IgD-negative memory B cell (primary cell): ENCODE data around the gene GDF2. TPM values are rescaled to one million over a fixed set of nuclear protein-coding genes. Genes with fewer than 3 reads are reported as not detected.

Source experiments
- H3K27ac Mint-ChIP-seq, 3 donors: one replicate each; pipeline ENCODE4 v1.8.0; 2020 to 2022; ENCODE audit warnings: mild to moderate bottlenecking in 3 of 3, mixed read lengths in 3 of 3, moderate library complexity in 1 of 3
- H3K27me3 Mint-ChIP-seq: one replicate; pipeline ENCODE4 v1.8.0; 2021; ENCODE audit warnings: mixed read lengths
- H3K36me3 Mint-ChIP-seq: one replicate; pipeline ENCODE4 v1.8.0; 2020; ENCODE audit warnings: mild to moderate bottlenecking, mixed read lengths
- H3K4me1 Mint-ChIP-seq, 3 donors: one replicate each; pipeline ENCODE4 v1.8.0; 2020 to 2022; ENCODE audit warnings: mixed read lengths in 3 of 3, mild to moderate bottlenecking in 1 of 3
- H3K4me3 Mint-ChIP-seq, 4 donors: one replicate each; pipeline ENCODE4 v1.8.0; 2020 to 2022; ENCODE audit warnings: mild to moderate bottlenecking in 4 of 4, mixed read lengths in 4 of 4, moderate library complexity in 3 of 4
- H3K9me3 Mint-ChIP-seq, 3 donors: one replicate each; pipeline ENCODE4 v1.8.0; 2020 to 2021; ENCODE audit warnings: mixed read lengths in 3 of 3, mild to moderate bottlenecking in 1 of 3
- polyA plus RNA-seq: library from polyadenylated mRNA; unstranded; fragments of 300-500 nt; fragmentation: Illumina TruSeq; gene quantifications from one replicate; pipeline ENCODE4 v1.2.3, GENCODE V29; 2021

Gene GDF2
- polyA plus RNA-seq, 1 donor from 2014 or later: not detected

DNA sequence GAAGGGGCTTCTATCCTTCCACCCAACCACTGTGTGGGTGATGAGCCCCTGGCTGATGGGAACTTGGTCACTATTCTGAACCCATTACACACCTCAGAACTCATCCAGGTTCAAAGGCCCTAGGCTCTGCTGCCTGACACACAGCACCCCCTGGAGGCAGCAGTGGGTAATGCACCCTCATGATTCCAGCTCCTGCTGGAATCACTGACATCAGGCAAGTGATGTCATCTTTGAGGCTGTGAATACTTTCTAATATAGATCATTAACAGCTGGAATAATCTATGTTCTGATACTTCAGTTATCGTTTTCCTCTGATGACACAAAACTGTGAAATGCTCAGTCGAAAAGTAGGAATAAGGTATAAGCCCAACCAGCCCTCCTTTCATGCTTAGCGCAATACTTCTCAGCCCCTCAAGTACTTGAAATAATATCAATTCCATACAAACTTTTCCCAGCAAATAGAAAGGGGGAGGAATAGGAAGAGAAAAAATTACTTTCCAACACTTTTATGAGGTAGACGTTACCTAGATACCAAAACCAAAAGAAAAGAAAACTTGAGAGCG, 18.4 kb downstream of the GDF2 start:
- Mint-ChIP-seq H3K4me1 (peaks cover 0 to 5% (median 4%) of the 10 kb centered on the region in 3 donors), H3K9me3 (no peaks in the 10 kb centered on the region), H3K36me3 (no peaks in the 10 kb centered on the region), H3K27me3 (peaks cover 18% of the 10 kb centered on the region), H3K27ac (no peak overlapping the region), H3K4me3 (peak overlapping the region in 1 of 4 donors; percentile 84)

DNA sequence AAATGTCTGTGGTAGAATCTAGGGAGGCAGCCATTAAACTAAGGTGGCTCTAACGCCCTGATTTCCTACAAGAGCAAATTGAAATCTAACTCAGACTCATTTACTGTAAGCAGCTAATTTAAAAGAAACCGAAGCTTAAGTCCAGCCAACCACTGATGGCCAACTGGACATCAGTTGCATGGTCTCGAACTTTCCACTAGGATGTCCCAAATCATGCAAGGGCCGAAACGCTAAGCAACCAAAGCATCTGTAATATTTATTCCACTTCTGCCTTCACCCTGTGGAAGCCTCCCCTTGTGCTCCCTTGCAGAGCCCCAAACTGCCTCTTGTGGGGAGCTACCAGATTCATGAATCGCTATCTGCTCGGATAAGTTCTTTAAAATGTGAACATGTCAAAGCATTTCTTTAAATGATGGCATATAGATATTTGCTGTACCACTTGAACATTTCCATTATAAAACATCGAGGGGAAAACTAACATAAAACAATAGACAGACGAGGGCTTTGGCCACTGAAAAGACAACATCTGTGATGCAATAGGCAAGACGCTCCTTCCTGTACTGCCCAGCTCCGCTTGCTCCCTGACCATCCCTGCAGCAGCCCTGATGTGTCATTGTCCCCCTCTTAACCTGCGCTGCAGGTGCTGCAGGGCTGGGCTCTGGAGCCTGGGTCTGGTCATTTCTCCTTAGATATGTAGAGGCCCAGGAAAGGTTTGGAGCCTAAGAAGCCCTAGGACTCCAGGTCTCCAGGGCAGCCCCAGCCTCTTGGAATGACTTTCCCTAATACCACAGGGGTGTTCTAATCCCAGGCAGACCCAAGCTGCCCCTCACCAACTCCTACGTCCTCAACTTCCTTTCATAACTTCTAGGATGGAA, 23.0 kb downstream of the GDF2 start:
- Mint-ChIP-seq H3K27me3 (peaks cover 8% of the 10 kb centered on the region), H3K27ac (no peak overlapping the region), H3K4me1 (peaks cover 0 to 4% (median 3%) of the 10 kb centered on the region in 3 donors), H3K36me3 (no peaks in the 10 kb centered on the region), H3K4me3 (no peak overlapping the region), H3K9me3 (no peaks in the 10 kb centered on the region)

DNA sequence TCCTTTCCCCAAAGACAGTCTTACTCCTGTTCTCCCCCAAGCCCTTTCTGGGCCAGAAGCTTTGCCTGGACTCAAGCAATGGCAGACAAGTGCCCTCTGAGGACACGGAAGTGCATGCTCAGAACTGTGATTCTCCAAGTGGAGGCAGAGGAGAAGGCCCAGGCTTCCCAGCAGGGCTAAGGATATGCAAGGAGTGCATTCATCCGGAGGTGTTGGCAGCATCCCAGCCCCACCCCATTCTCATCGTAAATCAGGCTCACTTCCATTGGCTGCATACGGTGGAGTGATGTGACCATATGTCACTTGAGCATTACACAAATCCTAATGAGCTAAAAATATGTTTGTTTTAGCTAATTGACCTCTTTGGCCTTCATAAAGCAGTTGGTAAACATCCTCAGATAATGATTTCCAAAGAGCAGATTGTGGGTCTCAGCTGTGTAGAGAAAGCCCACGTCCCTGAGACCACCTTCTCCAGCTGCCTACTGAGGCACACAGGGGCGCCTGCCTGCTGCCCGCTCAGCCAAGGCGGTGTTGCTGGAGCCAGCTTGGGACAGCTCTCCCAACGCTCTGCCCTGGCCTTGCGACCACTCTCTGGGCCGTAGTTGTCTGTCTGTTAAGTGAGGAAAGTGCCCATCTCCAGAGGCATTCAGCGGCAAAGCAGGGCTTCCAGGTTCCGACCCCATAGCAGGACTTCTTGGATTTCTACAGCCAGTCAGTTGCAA, 24.5 kb downstream of the GDF2 start:
- Mint-ChIP-seq H3K36me3 (no peaks in the 10 kb centered on the region), H3K27ac (no peak overlapping the region), H3K9me3 (no peaks in the 10 kb centered on the region), H3K4me3 (no peak overlapping the region), H3K27me3 (no peaks in the 10 kb centered on the region), H3K4me1 (no peaks in the 10 kb centered on the region)

DNA sequence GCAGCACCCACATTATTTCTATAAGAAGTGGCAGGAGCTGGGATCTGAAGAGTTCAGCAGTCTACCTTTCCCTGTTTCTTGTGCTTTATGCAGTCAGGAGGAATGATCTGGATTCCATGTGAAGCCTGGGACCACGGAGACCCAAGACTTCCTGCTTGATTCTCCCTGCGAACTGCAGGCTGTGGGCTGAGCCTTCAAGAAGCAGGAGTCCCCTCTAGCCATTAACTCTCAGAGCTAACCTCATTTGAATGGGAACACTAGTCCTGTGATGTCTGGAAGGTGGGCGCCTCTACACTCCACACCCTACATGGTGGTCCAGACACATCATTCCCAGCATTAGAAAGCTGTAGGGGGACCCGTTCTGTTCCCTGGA, 25.0 kb downstream of the GDF2 start:
- Mint-ChIP-seq H3K9me3 (no peaks in the 10 kb centered on the region), H3K4me1 (no peaks in the 10 kb centered on the region), H3K4me3 (no peak overlapping the region), H3K27ac (no peak overlapping the region), H3K27me3 (no peaks in the 10 kb centered on the region), H3K36me3 (no peaks in the 10 kb centered on the region)

DNA sequence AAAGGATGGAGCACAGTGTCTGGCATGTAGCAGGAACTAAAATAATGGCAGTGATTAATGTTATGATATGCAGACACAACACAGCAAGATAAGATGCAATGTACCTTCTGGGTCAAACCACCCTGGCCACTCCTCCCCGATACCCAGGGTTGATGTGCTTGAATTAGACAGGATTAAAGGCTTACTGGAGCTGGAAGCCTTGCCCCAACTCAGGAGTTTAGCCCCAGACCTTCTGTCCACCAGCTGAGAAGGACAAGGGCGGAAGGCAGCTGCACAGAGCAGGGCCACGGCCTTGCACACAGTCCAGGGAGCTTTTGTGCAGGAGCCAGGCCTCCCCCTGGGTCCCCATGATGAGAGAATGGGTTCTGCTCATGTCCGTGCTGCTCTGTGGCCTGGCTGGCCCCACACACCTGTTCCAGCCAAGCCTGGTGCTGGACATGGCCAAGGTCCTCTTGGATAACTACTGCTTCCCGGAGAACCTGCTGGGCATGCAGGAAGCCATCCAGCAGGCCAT, 25.9 kb downstream of the GDF2 start, which contains the start of gene RBP3:
Gene RBP3 (plus strand): TSS at position 226 of the 514 bp plus-strand sequence. CDS start 122 bp downstream, at position 348.
- Mint-ChIP-seq H3K9me3 (no peaks in the 10 kb centered on the region), H3K4me1 (no peaks in the 10 kb centered on the region), H3K27me3 (no peaks in the 10 kb centered on the region), H3K36me3 (no peaks in the 10 kb centered on the region), H3K27ac (no peak within 1 kb of the TSS), H3K4me3 (no peak within 1 kb of the TSS)

GRCh38 chr10:47348661-47349470, 26.6 kb downstream of the GDF2 start:
- Mint-ChIP-seq H3K4me3 (no peak overlapping the region), H3K36me3 (no peaks in the 10 kb centered on the region), H3K9me3 (no peaks in the 10 kb centered on the region), H3K4me1 (no peaks in the 10 kb centered on the region), H3K27ac (no peak overlapping the region), H3K27me3 (no peaks in the 10 kb centered on the region)

GRCh38 chr10:47349516-47349915, 27.3 kb downstream of the GDF2 start:
- Mint-ChIP-seq H3K4me3 (no peak overlapping the region), H3K9me3 (no peaks in the 10 kb centered on the region), H3K4me1 (no peaks in the 10 kb centered on the region)

DNA sequence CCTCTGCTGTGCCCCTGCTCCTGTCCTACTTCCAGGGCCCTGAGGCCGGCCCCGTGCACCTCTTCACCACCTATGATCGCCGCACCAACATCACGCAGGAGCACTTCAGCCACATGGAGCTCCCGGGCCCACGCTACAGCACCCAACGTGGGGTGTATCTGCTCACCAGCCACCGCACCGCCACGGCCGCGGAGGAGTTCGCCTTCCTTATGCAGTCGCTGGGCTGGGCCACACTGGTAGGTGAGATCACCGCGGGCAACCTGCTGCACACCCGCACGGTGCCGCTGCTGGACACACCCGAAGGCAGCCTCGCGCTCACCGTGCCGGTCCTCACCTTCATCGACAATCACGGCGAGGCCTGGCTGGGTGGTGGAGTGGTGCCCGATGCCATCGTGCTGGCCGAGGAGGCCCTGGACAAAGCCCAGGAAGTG, 27.7 kb downstream of the GDF2 start:
- H3K36me3 Mint-ChIP-seq: no peaks in the 10 kb centered on the region
- no peak overlapping the region for H3K4me3 Mint-ChIP-seq
- no peaks in the 10 kb centered on the region for H3K4me1 Mint-ChIP-seq
- no peak overlapping the region for H3K27ac Mint-ChIP-seq
- H3K27me3 Mint-ChIP-seq: no peaks in the 10 kb centered on the region
- H3K9me3 Mint-ChIP-seq: no peaks in the 10 kb centered on the region

More at GRCh38 chr10:47349516-47349915, 27.3 kb downstream of the GDF2 start:
- Mint-ChIP-seq H3K36me3 (no peaks in the 10 kb centered on the region), H3K27me3 (no peaks in the 10 kb centered on the region), H3K27ac (no peak overlapping the region)

DNA sequence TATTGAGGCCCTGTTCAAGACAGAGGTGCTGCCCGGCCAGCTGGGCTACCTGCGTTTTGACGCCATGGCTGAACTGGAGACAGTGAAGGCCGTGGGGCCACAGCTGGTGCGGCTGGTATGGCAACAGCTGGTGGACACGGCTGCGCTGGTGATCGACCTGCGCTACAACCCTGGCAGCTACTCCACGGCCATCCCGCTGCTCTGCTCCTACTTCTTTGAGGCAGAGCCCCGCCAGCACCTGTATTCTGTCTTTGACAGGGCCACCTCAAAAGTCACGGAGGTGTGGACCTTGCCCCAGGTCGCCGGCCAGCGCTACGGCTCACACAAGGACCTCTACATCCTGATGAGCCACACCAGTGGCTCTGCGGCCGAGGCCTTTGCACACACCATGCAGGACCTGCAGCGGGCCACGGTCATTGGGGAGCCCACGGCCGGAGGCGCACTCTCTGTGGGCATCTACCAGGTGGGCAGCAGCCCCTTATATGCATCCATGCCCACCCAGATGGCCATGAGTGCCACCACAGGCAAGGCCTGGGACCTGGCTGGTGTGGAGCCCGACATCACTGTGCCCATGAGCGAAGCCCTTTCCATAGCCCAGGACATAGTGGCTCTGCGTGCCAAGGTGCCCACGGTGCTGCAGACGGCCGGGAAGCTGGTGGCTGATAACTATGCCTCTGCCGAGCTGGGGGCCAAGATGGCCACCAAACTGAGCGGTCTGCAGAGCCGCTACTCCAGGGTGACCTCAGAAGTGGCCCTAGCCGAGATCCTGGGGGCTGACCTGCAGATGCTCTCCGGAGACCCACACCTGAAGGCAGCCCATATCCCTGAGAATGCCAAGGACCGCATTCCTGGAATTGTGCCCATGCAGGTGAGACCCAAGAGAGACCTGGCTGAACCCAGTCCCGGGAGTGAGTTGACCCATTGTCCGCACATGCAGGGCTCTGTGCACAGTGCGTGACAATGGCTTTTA, 28.7 kb downstream of the GDF2 start:
- Mint-ChIP-seq H3K27ac (no peak overlapping the region), H3K9me3 (no peaks in the 10 kb centered on the region), H3K27me3 (no peaks in the 10 kb centered on the region), H3K36me3 (no peaks in the 10 kb centered on the region), H3K4me1 (no peaks in the 10 kb centered on the region), H3K4me3 (no peak overlapping the region)

DNA sequence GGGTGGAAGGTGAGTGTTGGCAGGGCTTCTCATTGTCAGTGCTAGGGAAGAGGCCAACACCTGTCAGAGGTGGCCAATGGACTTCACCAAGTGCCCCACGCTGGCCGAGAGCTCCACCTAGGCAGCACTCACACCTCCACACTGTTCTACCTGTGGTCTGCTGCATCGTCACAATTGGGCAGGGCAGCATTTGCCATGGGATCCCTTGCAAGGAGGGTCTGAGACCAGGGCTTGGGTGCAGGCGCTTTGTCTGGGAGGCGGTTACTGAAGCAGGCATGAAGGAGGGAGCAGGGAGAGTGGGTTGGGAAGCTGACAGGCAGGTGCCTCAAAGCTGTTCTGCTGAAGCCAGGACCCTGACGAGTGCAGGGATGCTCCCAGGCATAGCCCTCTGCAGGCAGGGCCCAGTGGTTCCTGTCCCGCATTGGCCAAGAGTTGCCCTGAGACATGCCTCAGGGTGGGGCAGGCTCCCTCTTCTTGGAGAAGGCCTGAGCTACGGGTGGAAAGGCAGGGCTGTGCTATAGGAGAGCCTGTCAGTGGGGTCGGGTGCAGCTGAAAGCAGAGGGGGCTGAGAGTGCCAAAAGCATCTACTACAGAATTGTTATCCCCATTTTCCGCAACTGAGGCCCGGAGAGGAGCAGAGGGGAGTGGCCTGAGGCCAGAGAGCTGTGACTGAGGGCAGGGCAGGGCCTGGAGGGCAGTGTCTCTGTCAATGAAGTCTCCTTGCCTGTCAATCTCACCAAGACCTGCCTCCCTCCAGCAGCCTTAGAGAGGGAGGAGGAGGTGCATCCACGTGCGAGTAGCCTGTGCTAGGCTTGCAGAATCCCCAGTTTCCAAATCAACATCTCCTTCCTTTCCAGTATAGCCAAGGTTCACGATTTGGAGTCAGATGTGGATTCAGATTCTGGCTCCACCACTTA, 29.9 kb downstream of the GDF2 start:
- H3K9me3 Mint-ChIP-seq: no peaks in the 10 kb centered on the region
- H3K27me3 Mint-ChIP-seq: no peaks in the 10 kb centered on the region
- no peak overlapping the region for H3K4me3 Mint-ChIP-seq
- H3K27ac Mint-ChIP-seq: no peak overlapping the region
- H3K36me3 Mint-ChIP-seq: no peaks in the 10 kb centered on the region
- H3K4me1 Mint-ChIP-seq: no peaks in the 10 kb centered on the region

GRCh38 chr10:47353351-47353750, 31.1 kb downstream of the GDF2 start:
- Mint-ChIP-seq H3K36me3 (no peaks in the 10 kb centered on the region), H3K4me3 (no peak overlapping the region), H3K27me3 (no peaks in the 10 kb centered on the region), H3K4me1 (no peaks in the 10 kb centered on the region), H3K9me3 (no peaks in the 10 kb centered on the region), H3K27ac (no peak overlapping the region)

- Mint-ChIP-seq H3K4me3 (no peak overlapping the region), H3K27ac (no peak overlapping the region), H3K9me3 (no peaks in the 10 kb centered on the region), H3K4me1 (no peaks in the 10 kb centered on the region), H3K36me3 (no peaks in the 10 kb centered on the region), H3K27me3 (peaks cover 1% of the 10 kb centered on the region)
Observed at GRCh38 chr10:47354165-47354564, 31.9 kb downstream of the GDF2 start.

- Mint-ChIP-seq H3K27me3 (peaks cover 1% of the 10 kb centered on the region), H3K4me3 (no peak overlapping the region), H3K4me1 (no peaks in the 10 kb centered on the region), H3K9me3 (no peaks in the 10 kb centered on the region), H3K36me3 (no peaks in the 10 kb centered on the region), H3K27ac (no peak overlapping the region)
Observed at GRCh38 chr10:47354900-47355299, 32.6 kb downstream of the GDF2 start.
